HG02623 (cell line): ENCODE data around the gene ANKS6.

Source experiments
- ATAC-seq: cut with Tn5 transposase; IDR thresholded peaks from one replicate; pipeline ENCODE4 v1.9.1; 2021; ENCODE audit warnings: moderate library complexity; ENCODE audit not compliant: unreplicated experiment

The ANKS6 gene

GRCh38 chr9:98772364-98773155 lies 23.8 kb downstream of the ANKS6 start:
- ATAC-seq, result no peak

- no peak for ATAC-seq
These were observed 25.0 kb downstream of the ANKS6 start for GRCh38 chr9:98771209-98771874.

GRCh38 chr9:98770717-98771116 lies 25.6 kb downstream of the ANKS6 start:
- no peak for ATAC-seq

- no peak for ATAC-seq
These were observed 28.0 kb downstream of the ANKS6 start for GRCh38 chr9:98768344-98768743.

GRCh38 chr9:98767915-98768314 lies 28.4 kb downstream of the ANKS6 start:
- ATAC-seq, result no peak

- ATAC-seq, result no peak
These were observed 29.2 kb downstream of the ANKS6 start for GRCh38 chr9:98767196-98767595.

GRCh38 chr9:98766586-98766985 lies 29.8 kb downstream of the ANKS6 start:
- ATAC-seq, result no peak

- no peak for ATAC-seq
These were observed 31.1 kb downstream of the ANKS6 start for GRCh38 chr9:98765256-98765655.

- no peak for ATAC-seq
These were observed 32.2 kb downstream of the ANKS6 start for GRCh38 chr9:98763986-98764745.

- no peak for ATAC-seq
These were observed 36.1 kb downstream of the ANKS6 start for GRCh38 chr9:98760231-98760630.

GRCh38 chr9:98755006-98755618 lies 41.2 kb downstream of the ANKS6 start:
- no peak for ATAC-seq

GRCh38 chr9:98751210-98751609 lies 45.1 kb downstream of the ANKS6 start:
- ATAC-seq, result no peak

- no peak for ATAC-seq
These were observed 45.8 kb downstream of the ANKS6 start for GRCh38 chr9:98750364-98751060.

GRCh38 chr9:98747476-98747875 lies 48.9 kb downstream of the ANKS6 start:
- no peak for ATAC-seq

- ATAC-seq, result no peak
These were observed 50.9 kb downstream of the ANKS6 start for GRCh38 chr9:98745470-98745869.

GRCh38 chr9:98743818-98744611 lies 52.3 kb downstream of the ANKS6 start:
- ATAC-seq, result no peak

GRCh38 chr9:98743329-98743728 lies 53.0 kb downstream of the ANKS6 start:
- no peak for ATAC-seq

GRCh38 chr9:98742325-98743280 lies 53.8 kb downstream of the ANKS6 start:
- no peak for ATAC-seq
